GM19395 (cell line): ENCODE measurements around the gene IRF9.

Source experiments
- ATAC-seq: cut with Tn5 transposase; IDR thresholded peaks from one replicate; pipeline ENCODE4 v1.9.1; 2021; ENCODE audit warnings: mild to moderate bottlenecking, moderate library complexity; ENCODE audit not compliant: unreplicated experiment

Gene IRF9

DNA sequence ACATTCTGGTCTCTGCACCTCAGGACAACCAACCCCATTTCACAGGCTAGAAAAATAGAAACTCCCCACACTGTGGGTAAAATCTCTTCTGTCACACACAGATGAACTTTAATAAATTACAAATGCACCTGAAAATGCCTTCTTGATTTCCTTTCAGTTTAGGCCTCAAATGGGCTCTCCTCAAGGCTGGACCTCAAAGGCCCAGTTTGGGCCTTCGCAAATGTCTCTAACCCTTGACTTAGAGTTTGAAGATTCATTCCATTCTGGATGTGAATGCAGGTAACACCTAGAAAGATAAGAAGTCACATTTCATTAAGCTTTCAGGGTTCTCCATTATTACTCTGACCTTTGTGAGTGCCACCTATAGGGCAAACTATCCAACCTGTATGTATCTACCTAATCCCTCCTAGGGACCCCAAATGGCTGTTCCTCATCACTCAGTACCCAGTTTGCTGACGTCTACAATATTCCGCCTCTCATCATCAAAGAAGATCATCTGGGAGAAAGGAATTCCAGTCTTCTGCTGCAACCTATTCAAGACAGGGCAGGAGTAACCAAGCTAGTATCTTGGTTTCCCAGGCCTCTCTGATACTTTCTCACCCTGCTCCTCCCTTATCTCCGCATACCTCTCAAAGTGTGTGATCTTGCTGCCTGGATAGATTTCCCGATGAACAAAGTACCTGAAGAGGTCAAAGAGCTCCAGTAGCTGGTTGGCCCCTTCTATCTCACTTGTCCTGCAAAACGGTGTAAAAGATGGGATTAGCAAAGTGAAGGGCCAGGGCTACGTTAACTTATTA, 53.0 kb downstream of the IRF9 start:
- ATAC-seq = no peak

DNA sequence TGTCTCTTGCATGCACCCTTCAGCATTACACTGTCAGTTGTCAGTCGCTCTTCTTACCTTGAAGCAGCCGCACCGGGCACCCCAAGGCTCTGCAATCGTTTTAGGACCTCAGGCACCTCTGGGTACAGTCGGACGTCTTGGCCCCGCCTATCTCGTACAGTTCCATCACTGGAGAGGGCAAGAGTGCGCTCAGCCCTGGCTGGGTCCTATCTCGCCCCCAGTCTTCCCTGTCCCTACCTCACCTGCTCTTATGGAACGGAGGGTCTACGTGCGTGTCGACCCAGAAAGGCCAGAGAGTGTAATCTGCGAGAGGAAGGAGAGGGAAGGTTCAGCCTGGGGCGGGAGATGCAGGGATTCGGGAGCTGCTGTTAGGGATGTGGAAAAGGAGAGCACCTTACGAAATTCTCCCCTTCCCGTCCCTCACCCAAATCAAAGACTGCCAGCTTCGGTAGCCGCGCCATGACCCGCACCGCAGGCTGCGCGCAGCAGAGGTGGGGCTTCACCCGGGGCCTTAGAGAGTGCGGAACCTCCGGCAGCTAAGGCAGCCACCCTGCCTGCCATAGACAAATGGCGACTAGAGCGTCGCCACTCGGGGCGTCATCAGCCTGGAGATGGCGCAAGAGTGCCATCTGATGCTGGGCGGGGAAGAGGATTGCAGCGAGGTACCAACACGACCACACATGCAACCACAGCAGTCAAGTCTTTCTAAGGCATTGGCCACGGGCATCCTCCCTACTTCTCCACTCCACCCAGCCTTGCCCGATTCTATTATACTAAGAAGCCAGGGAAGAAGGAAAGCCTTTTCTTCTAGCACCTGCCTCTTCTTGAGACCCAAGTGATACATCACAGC, 54.7 kb downstream of the IRF9 start, which contains the start of gene MDP1:
Gene MDP1, minus strand, starts transcription at position 572 of the 850 bp plus-strand sequence. Its CDS starts 111 bp downstream, at position 461.
- ATAC-seq = peak; percentile 68
